ENCODE measurements around the gene TMC3.
A peak's percentile ranks its signal among the peaks of the same experiment; 100 is the strongest.

The TMC3 gene

DNA sequence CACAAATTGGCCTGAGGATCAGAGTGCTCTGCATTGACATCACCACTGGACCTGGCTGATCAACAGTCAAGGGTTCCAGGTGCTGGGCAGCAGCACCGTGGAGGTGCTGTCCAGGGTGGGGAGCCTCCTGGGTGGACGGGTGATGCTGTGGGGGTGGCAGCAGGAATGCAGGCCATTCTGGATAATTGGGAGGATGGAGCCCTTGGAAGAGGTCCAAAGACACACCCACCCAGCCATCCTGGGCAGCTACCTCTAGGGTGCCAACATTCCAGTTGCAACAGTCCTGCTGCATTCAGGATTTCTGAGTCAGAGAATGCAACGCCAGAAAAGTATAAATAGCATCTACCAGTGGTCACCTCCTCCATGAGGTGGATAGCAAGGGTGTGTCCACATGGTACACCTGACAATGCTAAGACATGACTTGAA is 76.9 kb downstream of the TMC3 start:
- DNase-seq, result no peak

DNA sequence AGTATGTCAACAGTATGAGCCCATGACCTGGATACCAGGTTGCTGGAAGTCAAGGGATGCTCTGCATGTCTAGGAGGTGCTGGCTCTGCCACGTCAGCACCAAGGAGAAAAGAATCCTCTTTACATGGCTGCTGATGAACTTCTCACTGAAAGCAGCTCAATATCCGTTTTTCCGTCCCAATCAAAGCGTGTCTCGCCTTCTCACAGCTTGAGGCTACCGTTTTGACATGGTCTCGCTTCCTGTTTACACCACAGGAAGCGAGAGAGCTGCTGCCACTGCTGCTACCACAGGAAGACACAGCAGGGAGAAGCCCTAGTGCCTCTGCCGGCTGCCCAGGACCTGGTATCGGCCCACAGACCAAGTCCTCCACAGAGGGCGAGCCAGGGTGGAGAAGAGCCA is 77.3 kb downstream of the TMC3 start:
- DNase-seq, result peak; percentile 97

DNA sequence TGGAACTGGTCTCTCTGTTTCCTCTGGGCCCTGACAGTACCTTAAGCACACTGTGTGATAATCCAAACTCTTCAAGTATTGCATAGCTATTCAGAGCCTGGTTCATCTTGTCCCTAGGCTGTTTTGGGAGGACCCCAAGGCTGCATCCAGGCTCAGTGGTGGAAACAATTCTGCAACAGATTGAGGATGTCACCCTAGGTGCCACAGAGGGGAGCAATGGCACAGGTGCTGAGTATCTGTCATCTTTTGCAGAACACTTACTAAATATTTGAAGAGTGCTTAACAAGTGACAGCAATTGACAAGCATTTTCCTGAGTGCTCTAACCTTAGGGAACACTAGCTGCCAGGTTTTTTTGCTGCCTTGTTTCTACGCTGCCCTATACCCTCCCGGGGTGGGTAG is 77.8 kb downstream of the TMC3 start:
- DNase-seq, result no peak

DNA sequence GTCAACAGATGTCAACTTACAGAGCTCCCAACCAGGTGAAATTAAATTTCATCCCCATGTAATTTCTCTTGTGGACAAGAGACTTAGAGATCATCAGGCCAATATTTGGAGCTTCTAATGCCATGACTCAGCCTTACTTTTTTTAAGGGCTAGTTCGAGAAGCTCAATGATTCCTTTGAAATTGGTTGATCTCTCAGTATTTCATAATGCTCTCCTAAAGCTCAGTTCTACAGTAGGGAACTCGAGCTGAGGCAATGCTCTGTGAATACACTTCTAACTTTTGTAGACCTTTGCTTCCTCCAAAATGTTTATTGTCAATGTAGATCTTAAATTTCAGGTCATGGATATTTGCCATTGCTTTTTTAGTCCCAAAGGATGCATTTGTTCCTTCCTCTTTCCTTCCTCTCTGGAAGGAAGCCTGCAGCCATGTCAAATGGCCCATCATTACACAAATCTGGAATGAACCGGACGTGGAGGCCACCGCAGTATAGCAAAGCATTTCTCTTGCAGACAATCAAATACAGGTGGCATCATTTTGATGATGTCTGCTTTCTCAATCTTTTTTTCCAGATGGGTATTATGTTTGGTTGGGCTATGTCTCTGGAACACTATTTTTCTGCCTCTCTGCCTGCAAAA is 78.4 kb downstream of the TMC3 start:
- DNase-seq, result peak; percentile 42

DNA sequence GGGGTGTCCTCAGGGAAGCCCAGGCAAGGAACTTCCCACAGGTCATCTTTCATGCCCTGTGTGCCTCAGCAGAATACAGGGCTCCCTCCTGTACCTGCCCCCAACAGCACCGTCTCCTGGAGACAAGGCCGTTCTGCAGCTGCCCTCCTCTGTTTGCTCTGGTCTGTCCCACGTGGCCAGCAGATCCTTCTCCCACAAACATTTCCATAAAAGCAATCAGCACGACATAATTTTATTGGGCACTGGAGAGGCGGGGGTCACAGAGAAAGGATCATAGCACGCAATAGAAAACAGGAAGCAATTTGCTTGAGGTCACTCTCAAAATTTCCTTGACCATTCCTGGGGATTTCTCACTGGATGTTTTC is 79.5 kb downstream of the TMC3 start:
- DNase-seq, result no peak

DNA sequence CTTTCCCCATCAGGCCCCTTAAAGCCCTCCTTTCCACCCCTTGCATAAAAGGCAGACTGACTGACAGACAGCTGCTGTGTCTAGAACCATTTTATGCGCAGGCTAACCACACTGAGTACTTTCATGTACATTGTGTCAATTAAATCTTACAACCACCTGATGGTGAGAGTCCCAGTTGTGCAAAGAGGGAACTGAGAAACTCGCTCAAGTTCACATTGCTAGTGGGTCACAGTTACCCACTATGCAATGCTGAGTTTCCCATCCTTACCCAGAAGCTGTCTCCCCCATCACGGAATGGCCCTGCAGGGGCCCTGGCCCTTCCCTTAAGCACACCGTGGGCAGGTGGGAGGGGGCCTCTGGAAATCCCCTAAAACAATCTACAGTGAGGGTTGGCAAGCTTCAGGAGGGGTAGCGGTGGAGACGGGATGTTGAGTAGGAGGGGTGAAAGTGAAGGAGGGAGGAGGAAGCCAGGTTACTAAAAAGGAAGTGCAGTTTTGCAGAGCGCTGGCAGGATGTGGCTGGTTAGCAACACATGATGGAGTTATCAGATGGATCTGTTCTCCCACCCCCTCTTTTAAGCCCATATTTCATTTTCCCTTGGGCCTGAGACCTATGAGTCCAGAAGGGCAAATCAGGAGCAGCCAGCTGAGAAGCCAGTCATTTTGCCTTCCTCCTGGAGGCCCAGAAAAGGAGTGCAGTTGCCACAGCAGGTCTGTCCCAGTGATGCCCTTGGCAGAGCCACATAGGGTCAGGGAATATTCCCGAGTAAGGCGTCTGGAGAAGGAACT is 80.1 kb downstream of the TMC3 start:
- DNase-seq, result peak; percentile 91

DNA sequence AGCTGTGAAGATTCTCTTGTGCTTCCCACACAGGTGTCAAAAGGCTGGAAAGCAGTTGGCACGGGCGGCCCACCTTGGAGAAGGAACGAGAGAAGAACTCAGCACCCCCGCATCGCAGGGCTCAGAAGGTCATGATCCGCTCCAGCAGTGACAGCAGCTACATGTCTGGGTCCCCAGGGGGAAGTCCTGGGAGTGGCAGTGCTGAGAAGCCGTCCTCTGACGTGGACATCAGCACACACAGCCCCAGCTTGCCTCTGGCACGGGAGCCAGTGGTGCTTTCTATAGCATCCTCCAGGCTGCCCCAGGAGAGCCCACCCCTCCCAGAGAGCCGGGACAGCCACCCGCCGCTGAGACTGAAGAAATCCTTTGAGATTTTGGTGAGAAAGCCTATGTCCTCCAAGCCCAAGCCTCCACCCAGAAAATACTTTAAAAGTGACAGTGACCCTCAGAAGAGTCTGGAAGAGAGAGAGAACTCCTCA is 81.5 kb downstream of the TMC3 start:
- DNase-seq, result no peak

DNA sequence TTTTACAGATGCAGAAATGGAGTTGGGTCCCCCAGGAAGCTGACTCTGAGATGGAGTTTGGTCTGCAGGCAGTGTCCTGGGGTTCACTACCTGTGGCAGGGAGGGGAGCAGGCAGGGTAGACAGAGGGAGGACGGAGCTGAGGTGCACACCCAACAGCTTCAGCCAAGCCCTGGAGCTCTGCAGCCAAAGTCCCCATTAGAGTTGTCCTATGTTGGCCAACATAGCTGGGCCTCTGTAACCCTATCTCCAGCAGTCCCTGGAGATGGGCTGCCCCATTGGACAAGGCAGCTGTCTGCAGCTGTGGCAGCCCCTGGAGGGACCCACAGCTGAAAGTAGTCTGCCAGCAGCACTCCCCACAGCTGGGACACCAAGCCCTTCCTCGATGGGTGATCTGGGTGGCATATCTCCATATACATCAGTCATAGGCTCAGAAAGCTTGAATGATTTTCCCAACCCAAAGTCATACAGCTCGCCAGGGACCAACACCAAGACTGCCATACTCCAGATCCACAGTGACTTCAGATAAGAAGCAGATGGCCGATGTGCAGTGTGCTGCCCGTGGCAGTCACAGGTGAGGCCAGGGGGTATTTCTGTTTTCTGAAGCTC is 82.0 kb downstream of the TMC3 start:
- DNase-seq, result no peak

DNA sequence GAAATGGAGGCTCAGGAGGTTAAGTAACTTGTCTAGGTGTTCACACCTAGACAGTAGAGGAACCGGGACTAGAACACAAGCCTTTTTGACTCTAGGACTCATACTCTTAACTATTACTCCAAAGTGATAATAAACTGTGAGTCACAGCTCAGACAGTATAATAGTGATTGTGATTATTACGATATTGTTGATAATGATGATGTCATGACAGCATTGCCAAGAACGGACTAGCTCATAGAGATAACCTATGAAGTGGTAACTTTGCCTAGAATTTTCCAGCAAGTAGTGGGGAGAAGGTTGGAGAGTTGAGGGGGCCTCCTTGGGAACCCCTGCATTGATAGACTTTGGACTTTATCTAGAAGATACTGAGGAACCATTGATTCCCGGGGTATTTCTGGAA is 84.1 kb downstream of the TMC3 start:
- DNase-seq, result no peak

DNA sequence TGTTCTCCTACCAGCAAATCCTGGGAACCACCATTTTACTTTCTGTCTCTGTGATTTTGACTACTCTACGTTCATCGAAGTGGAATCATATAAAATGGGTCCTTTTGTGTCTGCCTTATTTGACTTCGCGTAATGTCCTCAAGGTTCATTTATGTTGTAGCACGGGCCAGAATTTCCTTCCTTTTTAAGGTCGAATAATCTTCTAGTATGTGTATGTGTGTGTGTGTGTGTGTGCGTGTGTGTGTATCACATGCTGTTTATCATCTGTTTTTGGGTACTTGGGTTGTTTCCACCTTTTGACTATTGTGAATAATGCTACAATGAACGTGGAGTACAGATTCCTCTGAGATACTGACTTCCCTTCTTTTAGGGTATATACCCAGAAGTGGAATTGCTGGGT is 85.4 kb downstream of the TMC3 start:
- no peak for DNase-seq

DNA sequence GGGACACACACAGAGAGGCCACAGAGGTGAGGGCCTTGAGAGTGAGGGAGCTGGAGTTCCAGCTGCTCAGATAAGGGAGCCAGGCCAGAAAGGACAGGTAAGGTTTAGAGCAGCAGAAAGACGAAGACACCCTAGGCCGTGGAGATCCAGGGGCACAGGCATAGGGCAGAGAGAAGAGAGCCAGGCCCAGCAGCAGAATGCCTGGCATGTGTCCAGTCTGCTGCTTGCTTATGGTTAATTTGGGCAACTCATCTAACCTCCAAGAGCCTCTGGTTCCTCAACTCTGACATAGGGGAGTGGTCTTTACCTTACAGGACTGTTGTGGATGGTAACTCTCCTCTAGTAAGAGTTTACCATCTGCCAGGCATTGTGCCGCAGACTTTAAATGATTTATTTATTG is 86.0 kb downstream of the TMC3 start:
- no peak for DNase-seq

DNA sequence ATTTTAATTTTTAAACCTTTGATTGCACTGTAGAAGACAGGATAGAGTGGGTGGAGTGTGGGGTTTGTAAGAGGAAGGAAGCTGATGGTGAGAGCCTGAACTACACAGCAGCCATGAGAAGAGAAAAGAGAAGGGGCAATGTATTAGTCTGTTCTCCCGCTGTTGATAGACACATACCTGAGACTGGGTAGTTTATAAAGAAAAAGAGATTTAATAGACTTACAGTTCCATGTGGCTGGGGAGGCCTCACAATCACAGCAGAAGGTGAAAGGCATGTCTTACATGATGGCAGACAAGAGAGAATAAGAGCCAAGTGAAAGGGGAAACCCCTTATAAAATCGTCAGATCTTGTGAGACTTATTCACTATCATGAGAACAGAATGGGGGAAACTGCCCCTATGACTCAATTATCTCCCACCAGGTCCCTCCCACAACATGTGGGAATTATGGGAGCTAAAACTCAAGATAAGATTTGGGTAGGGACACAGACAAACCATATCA is 87.3 kb downstream of the TMC3 start:
- DNase-seq, result no peak

DNA sequence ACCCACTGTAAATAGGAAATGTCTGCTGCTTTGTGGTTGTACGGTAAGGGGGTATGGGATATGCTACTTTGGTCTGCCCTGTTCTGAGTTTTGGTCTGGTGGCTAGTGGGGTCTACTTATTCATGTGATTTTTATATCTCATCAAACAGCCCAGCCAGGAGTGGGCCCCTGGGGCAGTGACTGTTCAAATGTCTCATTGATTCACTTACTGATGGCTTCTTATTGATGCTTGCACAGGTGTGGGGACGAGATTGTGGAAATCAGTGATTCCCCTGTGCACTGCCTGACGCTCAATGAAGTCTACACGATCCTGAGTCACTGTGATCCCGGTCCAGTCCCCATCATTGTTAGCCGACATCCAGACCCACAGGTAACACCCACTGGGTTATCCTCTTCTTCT is 88.6 kb downstream of the TMC3 start:
- no peak for DNase-seq

DNA sequence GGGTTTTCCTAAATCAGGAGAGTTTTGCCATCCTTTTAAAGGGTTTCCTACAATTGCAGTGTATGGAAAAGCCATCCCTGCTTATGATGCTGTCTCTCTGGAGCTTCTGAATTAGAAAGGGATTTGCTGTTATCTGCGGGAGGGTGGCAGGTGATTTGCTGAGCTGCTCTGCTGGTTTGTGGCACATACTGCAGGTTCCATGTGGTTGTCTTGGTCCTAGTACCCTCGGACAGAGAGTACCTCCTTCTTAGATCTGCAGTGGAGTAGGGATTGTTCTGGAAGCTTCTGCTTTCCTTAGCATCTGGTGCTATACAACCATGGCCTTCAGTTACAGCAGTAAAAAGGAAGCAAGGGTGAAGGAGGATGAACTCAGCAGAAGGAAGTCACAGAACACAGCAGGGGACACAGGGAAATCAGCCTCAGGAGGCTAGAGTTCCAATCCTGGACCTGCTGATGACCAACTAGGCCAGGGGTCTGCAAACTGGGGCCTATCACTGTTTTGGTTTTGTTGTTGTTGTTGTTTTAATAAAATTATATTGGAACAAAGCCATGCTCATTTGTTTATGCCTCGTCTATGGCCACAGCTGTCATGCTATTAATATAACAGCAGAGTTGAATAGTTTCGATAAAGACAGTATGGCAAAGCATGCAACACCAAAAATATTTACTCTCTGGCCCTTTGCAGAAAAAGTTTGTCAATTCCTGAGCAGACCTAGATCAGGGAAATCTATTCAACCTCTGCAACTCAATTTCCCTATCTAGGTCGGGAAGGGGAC is 89.6 kb downstream of the TMC3 start:
- peak; percentile 45 for DNase-seq

DNA sequence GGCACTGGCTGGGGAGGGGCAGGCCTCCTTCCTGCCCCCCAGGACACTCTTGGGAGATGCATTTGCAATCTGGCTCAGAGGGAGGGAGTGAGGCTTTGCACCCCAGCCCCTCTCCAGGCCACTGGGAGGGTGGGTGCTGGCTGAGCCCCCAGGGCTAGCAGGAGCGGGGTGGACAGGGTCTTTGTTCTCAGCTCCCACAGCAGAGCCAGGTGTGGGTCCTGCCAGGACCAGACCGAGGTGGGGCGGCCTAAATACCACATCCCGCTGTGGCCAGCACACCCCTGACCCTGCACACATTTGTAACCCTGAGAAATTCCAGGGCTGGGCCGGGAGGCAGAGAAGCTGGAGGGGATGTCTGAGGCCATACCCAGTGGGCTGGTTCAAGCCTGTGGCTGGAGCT is 91.1 kb downstream of the TMC3 start:
- no peak for DNase-seq

DNA sequence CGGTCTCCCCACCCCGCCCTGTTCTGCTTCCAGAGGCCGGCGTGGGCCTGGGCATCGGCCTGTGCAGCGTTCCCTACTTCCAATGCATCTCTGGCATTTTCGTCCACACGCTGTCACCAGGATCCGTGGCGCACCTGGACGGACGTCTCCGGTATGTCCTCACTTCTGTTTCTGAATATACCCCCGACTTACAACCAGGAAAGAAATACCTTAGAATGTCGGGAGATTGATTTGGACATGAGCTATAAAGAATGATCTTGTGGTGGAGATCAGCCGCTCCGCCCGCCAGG is 91.5 kb downstream of the TMC3 start:
- no peak for DNase-seq

DNA sequence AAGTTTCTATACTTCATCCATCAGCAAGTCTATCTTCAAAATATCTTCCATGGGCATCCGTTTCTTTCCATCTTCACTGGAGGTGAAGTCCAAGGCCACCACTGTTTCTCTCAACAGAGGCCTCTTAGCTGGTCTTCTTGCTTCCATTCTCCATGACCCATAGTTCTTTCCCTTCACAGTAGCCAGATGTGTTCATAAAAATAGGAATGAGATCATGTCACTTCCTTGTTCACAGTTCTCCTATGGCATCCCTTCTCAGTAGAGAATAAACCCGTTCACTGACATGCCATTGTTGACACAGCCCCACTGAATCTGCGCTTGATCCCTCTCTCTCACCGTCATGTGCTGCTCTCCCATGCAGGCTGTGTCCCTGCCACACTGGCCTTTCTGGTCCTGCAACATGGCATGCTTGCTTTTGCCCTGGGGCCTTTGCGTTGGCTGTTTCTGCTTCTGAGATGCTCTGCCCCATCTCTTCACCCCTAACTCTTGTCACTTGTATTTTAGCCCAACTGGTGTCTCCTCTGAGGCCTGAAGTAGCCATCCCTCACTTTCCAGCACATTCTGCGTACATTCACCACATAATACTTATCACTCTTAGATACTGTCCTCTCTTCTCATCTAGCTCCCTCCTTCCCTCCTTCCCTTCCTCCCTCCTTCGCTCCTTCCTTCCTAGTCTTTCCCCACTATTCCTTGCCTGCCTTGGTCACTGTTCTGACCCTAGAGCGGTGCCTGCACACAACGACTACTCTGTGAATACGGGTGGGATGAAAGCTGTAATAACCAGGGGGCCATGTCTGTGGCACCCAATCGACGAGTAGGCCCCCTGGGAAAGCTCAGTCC is 92.0 kb downstream of the TMC3 start:
- no peak for DNase-seq

DNA sequence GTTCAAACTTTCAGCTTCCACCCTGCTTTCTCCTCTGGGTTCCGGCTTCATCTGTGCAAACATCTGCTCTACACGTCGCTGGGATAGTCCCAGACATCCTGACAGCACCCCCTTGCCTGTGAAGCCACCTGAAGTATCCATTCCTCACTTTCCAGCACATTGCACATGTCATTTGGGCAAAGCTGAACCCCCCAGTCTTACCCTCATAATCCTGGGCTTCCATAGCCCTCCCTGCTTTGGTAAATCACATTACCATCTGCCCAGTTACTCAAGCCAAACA is 92.6 kb downstream of the TMC3 start:
- no peak for DNase-seq
